Nephron (organoid): ENCODE results near the gene MRGPRE.
A peak's percentile ranks its signal among the peaks of the same experiment; 100 is the strongest.

Experiments used
- H3K27ac Mint-ChIP-seq, 3 experiments: 2 replicates each; pipeline ENCODE4 v1.8.0; 2020; ENCODE audit warnings: mixed read lengths in 3 of 3, mild to moderate bottlenecking in 2 of 3, moderate library complexity in 1 of 3
- H3K27me3 Mint-ChIP-seq: 2 replicates; pipeline ENCODE4 v1.8.0; 2021; ENCODE audit warnings: low read depth, mild to moderate bottlenecking, moderate library complexity, mixed read lengths
- H3K36me3 Mint-ChIP-seq: 2 replicates; pipeline ENCODE4 v1.8.0; 2020; ENCODE audit warnings: low read depth, mixed read lengths
- H3K4me1 Mint-ChIP-seq: 2 replicates; pipeline ENCODE4 v1.8.0; 2020; ENCODE audit warnings: mixed read lengths
- H3K4me3 Mint-ChIP-seq, 3 experiments: 2 replicates each; pipeline ENCODE4 v1.8.0; 2020; ENCODE audit warnings: mild to moderate bottlenecking in 3 of 3, mixed read lengths in 3 of 3, moderate library complexity in 2 of 3
- H3K9me3 Mint-ChIP-seq: 2 replicates; pipeline ENCODE4 v1.8.0; 2020; ENCODE audit warnings: mixed read lengths
- CTCF ChIP-seq, 3 experiments: fragments of 200-600 bp; sonication (generic); IDR thresholded peaks; one replicate each; pipeline ENCODE4 v1.5.0; 2021; ENCODE audit warnings: antibody characterized with exemption in 3 of 3; ENCODE audit not compliant: unreplicated experiment in 3 of 3

Gene MRGPRE

GRCh38 chr11:3189196-3189843 lies 42.9 kb downstream of the MRGPRE start:
- no peak for TF ChIP-seq CTCF (IDR thresholded peaks at IDR 0.05; ENCODE audit: unreplicated experiment in 3 of 3)
- peak overlapping the region in 2 of 3 experiments; percentile 10 to 37 for H3K27ac Mint-ChIP-seq
- peaks cover 3% of the 10 kb centered on the region for H3K9me3 Mint-ChIP-seq
- H3K4me3 Mint-ChIP-seq: no peak overlapping the region
- peaks cover 24% of the 10 kb centered on the region for H3K27me3 Mint-ChIP-seq
- H3K36me3 Mint-ChIP-seq: no peaks in the 10 kb centered on the region
- no peaks in the 10 kb centered on the region for H3K4me1 Mint-ChIP-seq

GRCh38 chr11:3188496-3189195 lies 43.6 kb downstream of the MRGPRE start:
- H3K4me1 Mint-ChIP-seq: no peaks in the 10 kb centered on the region
- no peaks in the 10 kb centered on the region for H3K36me3 Mint-ChIP-seq
- H3K27ac Mint-ChIP-seq: no peak overlapping the region
- no peak for TF ChIP-seq CTCF (IDR thresholded peaks at IDR 0.05; ENCODE audit: unreplicated experiment in 3 of 3)
- no peak overlapping the region for H3K4me3 Mint-ChIP-seq
- peaks cover 3% of the 10 kb centered on the region for H3K9me3 Mint-ChIP-seq
- peaks cover 24% of the 10 kb centered on the region for H3K27me3 Mint-ChIP-seq

- no peak for TF ChIP-seq CTCF (IDR thresholded peaks at IDR 0.05; ENCODE audit: unreplicated experiment in 3 of 3)
- Mint-ChIP-seq H3K9me3 (peaks cover 6% of the 10 kb centered on the region), H3K4me1 (no peaks in the 10 kb centered on the region), H3K27me3 (peaks cover 24% of the 10 kb centered on the region), H3K4me3 (no peak overlapping the region), H3K27ac (no peak overlapping the region), H3K36me3 (no peaks in the 10 kb centered on the region)
Observed at GRCh38 chr11:3186166-3186953, 45.9 kb downstream of the MRGPRE start.

- Mint-ChIP-seq H3K9me3 (peaks cover 6% of the 10 kb centered on the region), H3K4me1 (no peaks in the 10 kb centered on the region), H3K27ac (no peak overlapping the region), H3K27me3 (peaks cover 24% of the 10 kb centered on the region), H3K36me3 (no peaks in the 10 kb centered on the region), H3K4me3 (no peak overlapping the region)
- no peak for TF ChIP-seq CTCF (IDR thresholded peaks at IDR 0.05; ENCODE audit: unreplicated experiment in 3 of 3)
Observed at GRCh38 chr11:3184732-3185347, 47.4 kb downstream of the MRGPRE start.

- no peak overlapping the region for H3K27ac Mint-ChIP-seq
- H3K9me3 Mint-ChIP-seq: peaks cover 7% of the 10 kb centered on the region
- H3K4me1 Mint-ChIP-seq: no peaks in the 10 kb centered on the region
- H3K36me3 Mint-ChIP-seq: no peaks in the 10 kb centered on the region
- peaks cover 24% of the 10 kb centered on the region for H3K27me3 Mint-ChIP-seq
- no peak for TF ChIP-seq CTCF (IDR thresholded peaks at IDR 0.05; ENCODE audit: unreplicated experiment in 3 of 3)
- no peak overlapping the region for H3K4me3 Mint-ChIP-seq
Observed at GRCh38 chr11:3183523-3183922, 48.7 kb downstream of the MRGPRE start.
